GM19025 (cell line): Measurements from ENCODE around the gene DCC.

Experiments used
- ATAC-seq: cut with Tn5 transposase; IDR thresholded peaks from one replicate; pipeline ENCODE4 v1.9.1; 2021; ENCODE audit warnings: mild to moderate bottlenecking, low read depth, moderate library complexity; ENCODE audit not compliant: unreplicated experiment

DCC gene

DNA sequence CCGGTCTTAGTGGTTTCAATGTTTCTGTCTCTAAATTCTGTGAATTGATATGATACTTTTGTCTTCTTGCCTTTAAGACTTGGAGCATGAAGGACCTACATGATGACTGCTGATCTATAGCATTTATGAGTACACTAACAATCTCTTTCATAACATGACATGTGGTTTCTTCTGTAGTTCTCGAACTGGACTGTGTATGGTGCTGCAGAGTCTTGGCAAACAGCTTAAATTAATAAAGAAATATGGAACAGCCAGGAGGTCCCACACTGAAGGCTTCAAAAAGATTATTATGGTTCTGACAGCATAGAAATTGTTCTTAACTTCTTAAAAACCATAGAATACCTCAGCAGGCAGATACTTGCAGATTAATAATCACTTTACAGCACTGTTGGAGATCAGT, 145.0 kb downstream of the DCC start:
- ATAC-seq, result no peak

DNA sequence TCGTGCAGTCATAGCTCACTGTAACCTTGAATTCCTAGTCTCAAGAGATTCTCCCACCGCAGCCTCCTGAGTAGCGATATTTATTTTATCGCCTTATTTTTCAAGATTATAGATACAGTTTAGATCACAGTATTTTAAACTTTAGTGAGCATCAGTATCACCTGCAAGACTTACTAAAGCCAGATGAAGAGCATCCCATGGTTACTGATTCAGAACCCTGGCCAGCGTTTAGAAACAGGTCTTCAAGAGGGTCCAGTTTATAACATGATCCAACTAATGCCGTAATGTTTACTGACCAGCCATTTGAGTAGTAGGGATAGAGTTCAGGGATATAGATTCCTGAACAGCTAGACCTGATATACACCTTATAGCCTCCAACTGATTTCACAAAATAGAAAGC, 146.1 kb downstream of the DCC start:
- ATAC-seq, result no peak

DNA sequence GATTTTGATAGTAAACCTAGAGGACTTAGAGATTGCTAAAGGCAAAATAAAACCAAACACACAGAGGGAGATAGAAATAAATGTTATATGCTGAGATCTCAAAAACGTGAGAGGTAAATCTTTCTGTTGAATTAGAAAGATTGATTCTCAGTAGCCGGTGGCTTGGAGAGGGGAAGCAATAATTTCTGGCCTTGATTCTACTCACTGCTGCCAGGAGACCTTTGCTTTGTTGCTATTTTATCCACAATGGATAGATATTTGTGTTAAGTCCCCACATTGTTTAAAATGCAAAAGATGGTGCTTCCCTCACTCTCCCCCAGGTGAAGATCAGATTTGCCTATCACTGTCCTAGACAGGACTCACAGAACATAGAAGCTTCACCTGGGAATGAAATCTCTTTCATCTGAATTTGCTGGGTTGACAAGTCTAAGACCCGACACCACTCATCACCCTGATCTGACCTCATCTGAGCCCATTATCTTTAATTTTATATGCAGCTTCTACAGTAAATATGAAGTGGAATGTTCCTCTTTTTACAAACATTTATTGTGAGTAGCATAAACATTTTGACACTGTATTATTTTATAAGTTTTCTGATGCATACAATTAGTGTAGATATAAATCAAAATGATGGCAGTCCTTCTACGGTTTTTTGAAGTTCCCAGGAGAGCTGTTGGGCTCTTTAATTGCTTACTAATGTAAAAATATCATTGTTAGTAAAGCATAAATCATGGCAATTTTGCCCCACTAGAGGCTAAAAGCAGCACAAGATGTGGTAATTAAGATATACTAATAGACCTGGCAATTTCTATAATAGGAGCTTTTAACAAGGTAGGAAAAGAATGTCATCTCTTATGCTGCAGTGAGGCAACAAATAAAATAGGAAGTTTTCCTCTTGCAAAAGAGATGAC, 149.7 kb downstream of the DCC start:
- ATAC-seq, result no peak

DNA sequence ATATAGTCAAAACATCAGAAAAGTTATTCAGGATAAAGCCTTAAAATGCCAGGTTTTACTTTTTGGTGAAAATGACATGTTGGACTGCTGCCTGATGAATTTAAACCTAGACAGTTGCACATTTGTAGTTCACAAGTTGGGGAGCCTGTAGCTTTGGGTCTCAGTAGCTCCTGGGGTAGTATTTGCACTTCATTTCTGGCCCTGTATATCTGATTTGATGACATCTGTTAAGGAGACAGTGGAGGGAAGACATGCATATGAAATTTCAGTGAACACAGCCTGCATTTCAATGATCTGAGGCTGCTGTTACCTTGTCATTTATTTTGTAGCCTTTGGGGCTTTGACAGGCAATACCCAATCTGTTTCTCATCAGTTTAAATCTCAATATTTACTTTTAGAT, 156.4 kb downstream of the DCC start:
- no peak for ATAC-seq

DNA sequence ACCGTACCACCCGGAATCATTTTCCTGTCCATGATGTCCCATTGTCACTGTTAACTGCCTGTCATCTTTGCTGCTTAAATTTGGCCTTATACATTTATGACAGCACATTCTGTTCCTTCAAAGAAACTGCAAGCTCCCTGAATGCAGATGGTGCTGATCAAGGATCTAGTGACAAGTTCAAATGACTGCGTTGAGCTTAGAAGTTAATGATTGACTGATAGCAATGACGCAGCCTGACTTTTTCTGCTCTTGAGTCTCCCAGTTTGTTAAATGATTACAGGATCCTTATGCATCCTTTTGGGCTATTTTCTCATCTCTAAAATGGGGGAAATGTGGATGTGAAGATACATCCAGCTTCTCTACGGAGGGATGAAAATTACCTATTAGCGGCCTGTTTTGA, 159.0 kb downstream of the DCC start:
- ATAC-seq, result no peak

DNA sequence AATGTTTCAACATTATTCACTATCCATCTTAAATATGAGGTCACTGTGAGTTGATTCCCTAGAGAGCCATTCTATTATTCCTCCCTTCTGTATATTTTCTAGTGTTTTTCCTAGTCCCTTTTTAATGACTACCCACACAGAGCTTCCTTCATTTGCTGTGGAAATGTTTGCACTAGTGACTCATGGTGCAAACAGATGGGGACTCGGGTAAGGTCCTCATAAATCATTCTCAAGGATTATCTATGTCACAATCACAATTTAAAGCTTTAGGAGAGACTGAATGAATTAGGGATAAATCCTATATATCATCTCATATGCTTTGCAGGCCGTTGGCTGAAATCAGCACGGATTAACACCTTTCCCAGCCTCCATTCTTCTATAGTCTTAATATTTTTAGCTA, 159.6 kb downstream of the DCC start:
- no peak for ATAC-seq

DNA sequence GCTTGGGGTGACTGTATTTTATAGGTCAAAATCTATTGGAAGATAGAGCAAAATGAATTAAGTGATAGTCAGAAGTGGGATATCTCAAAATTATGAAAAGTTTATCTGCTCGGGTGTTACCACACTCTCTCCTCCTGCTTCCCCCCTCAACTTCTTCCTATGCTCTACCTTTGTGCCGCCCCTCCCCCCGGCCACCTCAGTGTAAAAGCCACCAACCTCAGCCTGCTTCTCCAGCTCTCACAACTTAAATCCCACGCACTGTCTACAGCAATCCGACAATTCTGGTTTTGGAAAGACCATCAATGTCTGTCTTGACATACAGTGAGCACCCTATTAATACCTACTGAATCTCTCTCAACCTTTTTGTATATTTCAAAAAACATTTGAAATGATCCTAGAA, 164.6 kb downstream of the DCC start:
- ATAC-seq, result no peak

DNA sequence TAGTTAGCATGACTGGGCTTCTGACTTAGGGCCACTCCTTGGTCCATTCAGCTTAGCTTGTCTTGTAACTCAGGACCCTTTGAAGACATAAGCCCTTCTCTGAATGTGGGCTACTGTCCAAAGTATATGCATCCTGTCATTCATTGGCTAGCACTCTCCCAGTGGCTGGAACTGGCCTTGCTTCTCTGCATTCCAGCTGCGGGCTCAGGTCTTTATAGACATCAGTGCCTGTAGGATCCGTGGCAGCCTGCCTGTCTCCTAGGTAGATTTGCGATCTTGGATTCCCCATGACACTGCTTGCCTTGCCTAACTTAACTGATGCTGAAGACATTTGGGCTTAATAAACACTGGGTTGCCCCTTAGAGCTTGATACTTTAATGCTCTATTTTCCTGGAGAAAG, 170.1 kb downstream of the DCC start:
- ATAC-seq, result no peak

DNA sequence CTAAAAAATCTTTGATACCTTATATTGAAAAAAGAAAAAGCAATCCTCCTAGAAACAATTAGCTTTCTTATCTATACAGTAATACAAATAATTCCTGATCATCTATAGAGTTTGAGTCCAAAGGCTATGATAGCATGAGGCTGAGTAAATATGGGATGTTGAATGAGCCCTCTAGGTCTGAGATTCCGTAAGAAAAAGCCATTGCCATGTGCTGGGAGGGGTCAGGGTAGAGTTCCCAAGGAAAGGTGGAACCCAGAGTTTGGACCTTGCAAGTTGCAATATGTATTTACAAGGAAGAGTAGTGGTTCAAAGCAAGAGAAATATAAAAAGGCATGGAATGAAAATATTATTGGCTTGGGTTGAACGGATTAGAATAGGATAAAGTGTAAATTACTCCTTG, 178.1 kb downstream of the DCC start:
- ATAC-seq, result no peak

DNA sequence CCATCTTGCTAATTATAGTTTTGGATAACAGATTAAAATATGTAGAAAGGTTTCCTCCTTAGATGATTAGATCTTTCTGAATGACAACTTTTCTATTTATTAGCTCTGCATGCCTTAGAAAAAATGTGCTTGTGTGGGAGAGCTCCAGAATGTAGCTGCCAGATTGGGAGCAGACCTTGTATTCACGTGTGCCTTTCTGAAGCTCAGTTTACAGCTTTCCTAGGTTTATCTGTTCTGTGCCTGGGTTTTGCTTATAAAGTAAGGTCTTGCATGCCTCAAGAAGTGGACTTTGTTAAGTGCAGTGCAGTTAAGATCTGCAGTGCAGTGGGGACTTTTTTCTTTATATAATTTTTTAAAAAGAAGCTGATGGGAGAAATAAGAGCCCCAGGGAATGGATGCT, 179.0 kb downstream of the DCC start:
- ATAC-seq, result no peak

DNA sequence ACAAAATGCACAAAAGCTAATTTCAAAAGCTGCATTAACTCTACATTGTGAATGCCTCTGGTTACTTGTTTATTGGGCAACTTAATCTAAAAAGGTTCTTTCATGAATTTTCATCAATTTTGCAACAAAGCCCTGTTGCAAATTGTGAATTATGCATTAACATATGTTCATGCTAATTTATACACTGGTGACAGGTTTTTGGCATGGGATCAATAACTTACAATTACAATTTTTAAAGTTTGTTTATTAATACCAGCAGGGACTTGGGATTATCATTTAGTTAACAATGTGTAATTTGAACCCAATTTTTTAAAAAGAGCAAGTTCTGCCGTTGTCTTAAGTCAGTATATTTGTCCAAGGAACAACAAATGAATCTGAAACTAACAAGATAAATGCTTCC, 183.6 kb downstream of the DCC start:
- ATAC-seq, result no peak

DNA sequence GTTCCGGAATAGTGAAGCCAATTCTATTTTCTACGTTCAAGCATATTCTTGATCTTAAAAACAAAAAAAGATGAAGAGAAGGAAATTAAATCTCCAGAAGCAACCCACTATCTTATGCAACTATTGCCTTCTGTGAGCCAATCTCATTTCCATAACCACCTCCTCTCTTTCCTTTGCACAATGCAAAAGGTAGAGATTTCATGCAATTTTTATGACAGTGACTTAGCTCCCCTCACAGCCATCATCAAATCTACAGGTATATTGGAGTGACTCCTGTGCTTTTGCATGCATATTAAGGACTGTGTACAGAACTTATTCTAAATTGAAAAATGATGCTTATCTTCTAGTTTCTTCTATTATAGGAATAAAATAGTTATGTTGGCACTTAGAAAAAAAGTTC, 191.8 kb downstream of the DCC start:
- ATAC-seq, result no peak

DNA sequence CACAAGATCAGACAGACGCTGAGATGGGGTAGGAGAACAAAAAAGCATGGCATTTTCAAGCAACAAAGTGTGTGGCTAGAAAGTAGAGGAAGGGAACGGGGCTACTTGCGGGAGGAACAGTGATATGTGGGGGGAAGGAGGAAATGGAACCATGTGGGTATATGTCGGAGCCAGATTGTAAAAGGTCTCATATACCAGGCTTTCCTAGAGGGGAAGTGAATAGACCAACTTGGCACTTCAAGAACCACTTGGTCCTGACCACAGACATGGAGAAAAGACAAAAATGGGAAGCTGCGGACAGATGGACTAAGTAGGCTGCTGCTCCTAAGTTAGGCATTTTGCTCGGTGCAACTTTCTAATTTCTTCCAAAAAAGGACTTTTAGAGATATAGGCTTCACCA, 196.0 kb downstream of the DCC start:
- no peak for ATAC-seq

DNA sequence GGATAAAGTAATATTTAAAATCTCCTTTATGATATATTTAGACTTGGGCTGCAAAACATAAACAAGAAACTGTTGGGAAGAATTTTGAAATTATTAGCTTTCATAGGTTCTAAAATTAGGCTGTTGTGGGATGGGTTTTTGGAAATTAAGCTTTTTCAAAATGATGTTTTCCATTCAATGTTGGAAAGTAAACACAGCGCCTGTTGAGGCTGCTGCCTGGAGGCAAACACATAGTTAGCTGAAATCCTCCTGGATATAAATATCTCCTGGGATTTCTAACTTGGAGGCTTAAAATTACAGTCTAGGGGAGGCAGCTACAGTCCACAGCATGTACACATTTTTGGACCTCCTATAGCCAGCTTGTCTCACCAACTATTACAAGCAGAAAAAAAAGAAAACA, 197.3 kb downstream of the DCC start:
- ATAC-seq, result no peak

DNA sequence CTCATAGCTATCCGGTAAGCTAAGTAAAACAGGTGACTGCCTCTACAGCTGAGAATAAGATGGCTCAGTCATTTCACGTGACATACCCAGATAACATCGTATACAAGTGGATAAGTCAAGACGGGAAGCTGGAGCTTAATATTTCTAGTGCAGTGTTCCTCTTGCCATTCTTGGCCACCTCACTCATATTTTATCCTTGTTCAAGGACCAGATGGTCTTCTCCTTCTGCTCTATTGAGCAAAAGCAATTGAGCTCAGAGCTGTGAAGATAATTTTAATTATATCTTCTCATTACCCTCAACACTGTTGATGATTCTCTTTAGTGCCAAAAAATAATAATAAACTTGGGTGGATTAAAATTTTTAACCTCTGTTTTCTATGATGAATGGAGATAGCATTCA, 201.1 kb downstream of the DCC start:
- no peak for ATAC-seq

DNA sequence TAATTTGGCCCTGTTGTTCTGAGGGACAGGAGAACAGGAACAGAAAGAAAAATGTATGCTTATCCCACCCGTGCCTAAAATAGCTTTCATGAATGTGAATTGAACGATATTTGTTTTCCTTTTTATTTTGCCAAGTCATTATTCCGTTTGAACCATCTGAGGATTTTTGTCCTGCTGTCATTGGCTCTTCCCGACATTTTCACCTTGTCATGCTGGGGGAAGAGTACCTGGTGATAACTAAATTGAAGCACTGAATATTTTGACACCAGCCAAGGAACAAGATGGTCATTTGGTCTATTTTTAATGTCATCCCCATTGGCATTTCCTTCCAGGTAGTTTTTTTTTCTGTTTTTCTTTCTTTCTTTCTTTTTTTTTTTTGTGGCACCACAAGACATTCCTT, 204.1 kb downstream of the DCC start:
- no peak for ATAC-seq

DNA sequence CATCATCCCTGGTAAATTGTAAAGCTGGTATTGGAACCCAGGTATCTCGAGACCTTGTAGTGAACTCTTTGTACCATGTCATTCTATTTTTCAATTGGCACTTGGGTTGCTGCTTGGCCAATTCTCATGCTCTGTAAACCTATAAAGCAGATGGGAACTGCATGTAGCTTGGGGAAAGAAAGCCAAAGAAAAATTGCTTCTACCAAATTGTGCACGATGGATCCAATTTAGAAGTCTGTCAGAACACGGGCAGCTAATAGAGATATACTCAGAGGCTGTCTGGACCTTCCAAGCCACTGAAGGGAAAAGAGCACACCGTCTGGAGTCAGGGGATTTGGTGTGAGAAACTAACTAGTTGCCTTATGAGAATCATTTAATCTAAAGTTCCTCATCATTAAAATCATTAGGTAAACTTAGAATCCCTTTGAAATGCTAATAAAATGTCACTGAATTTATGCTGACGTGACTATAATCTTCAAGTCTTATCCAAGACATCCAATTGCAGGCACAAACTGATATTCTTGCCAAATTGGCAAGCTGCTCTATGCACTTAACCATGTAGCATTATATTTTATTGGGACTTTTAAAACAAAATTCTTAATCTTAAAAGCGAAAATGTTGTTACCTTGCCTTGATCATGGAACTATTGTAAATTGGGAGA, 206.8 kb downstream of the DCC start:
- ATAC-seq, result no peak

DNA sequence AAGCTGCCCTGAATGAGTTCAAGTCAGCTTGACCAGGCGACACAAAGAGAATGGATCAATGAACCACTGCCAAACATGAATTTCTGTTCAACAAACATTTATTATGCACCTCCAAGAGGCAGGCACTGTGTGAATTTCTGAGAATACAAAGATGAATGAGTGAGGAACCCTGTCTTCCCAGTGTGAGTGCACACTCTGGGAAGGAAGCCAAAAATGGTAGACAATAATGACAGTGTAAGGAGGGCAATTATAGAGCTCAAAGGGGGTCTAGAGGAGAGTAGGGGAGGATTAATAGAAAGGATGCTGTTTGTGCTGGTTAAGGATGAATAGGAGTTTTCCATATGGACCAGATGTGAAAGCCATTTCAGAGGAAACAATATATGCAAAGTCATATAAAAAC, 213.4 kb downstream of the DCC start:
- ATAC-seq, result no peak

DNA sequence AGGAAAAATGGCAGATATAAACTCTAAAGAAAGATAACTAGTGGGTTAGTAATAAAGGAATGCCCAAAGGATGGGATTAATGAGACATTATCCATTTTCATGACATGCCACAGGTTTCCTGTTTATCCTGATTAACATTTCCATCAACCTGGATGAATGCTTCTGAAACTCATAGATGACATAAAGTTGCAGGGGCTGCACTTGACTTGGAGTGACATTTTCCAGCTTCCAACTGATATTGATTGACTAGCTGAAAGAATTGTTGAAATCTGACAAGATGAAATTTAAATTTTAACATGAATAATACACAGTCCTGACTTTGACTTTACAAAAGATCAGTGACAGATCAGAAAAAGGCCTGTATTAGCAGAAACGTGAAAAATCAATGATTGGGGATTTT, 214.2 kb downstream of the DCC start:
- ATAC-seq, result no peak

DNA sequence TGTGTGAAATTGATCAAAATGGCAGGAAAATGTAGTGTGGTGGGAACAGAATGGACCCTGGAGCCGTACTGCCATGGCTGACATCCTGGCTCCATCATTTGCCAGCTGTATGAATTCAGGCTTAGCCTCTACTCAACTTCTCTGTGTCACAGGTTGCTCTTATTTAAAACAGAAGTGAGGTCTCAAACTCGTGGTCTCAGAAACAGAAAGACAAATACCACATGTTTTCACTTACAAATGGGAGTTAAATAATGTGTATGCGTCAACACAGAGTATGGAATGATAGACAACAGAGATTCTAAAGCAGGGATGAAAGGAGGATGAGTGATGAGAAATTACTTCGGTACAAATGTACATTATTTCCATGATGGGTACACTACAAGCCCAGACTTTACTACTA, 227.4 kb downstream of the DCC start:
- no peak for ATAC-seq

DNA sequence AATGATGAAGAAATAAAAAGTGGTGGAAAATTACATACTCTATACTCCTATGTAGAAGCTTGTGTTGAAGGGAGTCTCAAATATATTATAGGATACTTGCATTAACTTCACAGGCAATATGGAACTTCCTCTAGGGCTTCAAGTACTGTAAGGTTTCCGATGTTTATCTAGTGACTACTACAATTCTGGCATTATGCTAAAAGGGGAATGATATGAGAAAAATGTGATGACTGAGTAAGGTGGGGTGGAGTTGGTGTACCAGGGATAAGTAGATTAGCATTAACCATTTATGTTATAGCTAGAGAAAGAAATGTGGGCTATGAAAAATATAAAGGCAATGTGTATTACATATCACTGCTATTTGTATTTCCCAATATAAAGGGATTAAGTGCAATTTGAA, 229.5 kb downstream of the DCC start:
- no peak for ATAC-seq

DNA sequence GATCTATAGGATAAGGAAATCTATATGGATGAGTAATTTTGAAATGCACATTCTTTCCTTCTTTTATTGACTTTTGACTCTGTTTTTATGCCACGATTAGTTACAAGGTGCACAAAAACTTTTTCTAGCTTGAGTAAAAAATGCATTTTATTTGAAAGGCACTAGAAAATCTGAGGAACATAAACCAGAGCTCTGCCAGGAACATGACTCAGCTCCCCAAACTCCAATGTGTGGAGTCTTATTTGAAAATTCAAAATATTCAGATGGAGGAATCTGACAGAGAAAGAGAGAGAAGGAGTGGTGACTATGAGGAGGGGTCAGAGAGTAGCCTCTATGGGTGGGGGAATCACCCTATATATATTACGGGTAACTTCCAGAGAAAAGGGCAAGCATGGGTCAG, 231.0 kb downstream of the DCC start:
- no peak for ATAC-seq
